A673 (cell line): ENCODE results near the gene SOBP.

ENCODE experiments used
- CTCF ChIP-seq: fragments of 300-800, 200-600 bp; sonication (generic); conservative IDR thresholded peaks from 2 replicates; pipeline ENCODE4 v1.5.1; 2017; ENCODE audit warnings: low read depth, mild to moderate bottlenecking, antibody characterized with exemption, low read length, moderate library complexity, mixed read lengths
- EZH2 ChIP-seq: fragments of 200-600 bp; sonication (generic); IDR thresholded peaks from 2 replicates; pipeline ENCODE4 v1.6.1; 2017; ENCODE audit warnings: borderline replicate concordance, low read depth, mild to moderate bottlenecking, mixed read lengths, antibody characterized with exemption, low read length; ENCODE audit not compliant: poor library complexity, severe bottlenecking

- TF ChIP-seq CTCF = no peak
- TF ChIP-seq EZH2 = no peak
Measured at GRCh38 chr6:107689190-107689589, 199.3 kb downstream of the SOBP start.
